HL-60 (cell line): Measurements from ENCODE around the gene DPP10.

Source experiments
- POLR2AphosphoS5 ChIP-seq: IDR thresholded peaks from 2 replicates; pipeline ENCODE4 v1.6.1; 2012; ENCODE audit warnings: low read depth
- TF ChIP-seq, protein P1 (sequence below): IDR thresholded peaks from one replicate; pipeline ENCODE4 v1.5.1; 2011; ENCODE audit warnings: low read length, control low read depth, inconsistent platforms; ENCODE audit not compliant: insufficient read depth
- TF ChIP-seq, protein P2 (sequence below): IDR thresholded peaks from 2 replicates; pipeline ENCODE4 v1.6.1; 2012; ENCODE audit warnings: low read depth; ENCODE audit not compliant: insufficient replicate concordance

DNA sequence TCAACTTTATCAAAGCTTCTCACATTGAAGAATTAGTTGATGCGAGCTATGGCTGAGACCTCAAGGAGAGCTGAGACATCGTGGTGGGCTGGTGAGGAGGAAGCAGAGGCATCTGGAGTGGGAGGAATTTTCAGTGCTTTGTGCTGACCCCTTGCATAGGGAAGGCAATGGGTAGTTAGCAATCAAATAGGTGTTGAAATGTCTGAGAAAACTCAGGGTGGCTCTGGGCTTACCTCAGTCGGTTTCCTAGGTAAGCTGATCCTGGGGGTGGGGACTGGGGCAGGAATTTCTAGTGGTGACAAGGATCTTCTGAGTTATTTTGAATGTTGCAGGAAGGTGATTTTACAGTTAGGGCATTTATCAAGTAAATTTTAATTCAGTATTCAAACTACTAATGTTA lies 20.7 kb upstream of the DPP10 start:
- TF ChIP-seq, protein P1, sequence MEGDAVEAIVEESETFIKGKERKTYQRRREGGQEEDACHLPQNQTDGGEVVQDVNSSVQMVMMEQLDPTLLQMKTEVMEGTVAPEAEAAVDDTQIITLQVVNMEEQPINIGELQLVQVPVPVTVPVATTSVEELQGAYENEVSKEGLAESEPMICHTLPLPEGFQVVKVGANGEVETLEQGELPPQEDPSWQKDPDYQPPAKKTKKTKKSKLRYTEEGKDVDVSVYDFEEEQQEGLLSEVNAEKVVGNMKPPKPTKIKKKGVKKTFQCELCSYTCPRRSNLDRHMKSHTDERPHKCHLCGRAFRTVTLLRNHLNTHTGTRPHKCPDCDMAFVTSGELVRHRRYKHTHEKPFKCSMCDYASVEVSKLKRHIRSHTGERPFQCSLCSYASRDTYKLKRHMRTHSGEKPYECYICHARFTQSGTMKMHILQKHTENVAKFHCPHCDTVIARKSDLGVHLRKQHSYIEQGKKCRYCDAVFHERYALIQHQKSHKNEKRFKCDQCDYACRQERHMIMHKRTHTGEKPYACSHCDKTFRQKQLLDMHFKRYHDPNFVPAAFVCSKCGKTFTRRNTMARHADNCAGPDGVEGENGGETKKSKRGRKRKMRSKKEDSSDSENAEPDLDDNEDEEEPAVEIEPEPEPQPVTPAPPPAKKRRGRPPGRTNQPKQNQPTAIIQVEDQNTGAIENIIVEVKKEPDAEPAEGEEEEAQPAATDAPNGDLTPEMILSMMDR = no peak
- TF ChIP-seq, protein P2, sequence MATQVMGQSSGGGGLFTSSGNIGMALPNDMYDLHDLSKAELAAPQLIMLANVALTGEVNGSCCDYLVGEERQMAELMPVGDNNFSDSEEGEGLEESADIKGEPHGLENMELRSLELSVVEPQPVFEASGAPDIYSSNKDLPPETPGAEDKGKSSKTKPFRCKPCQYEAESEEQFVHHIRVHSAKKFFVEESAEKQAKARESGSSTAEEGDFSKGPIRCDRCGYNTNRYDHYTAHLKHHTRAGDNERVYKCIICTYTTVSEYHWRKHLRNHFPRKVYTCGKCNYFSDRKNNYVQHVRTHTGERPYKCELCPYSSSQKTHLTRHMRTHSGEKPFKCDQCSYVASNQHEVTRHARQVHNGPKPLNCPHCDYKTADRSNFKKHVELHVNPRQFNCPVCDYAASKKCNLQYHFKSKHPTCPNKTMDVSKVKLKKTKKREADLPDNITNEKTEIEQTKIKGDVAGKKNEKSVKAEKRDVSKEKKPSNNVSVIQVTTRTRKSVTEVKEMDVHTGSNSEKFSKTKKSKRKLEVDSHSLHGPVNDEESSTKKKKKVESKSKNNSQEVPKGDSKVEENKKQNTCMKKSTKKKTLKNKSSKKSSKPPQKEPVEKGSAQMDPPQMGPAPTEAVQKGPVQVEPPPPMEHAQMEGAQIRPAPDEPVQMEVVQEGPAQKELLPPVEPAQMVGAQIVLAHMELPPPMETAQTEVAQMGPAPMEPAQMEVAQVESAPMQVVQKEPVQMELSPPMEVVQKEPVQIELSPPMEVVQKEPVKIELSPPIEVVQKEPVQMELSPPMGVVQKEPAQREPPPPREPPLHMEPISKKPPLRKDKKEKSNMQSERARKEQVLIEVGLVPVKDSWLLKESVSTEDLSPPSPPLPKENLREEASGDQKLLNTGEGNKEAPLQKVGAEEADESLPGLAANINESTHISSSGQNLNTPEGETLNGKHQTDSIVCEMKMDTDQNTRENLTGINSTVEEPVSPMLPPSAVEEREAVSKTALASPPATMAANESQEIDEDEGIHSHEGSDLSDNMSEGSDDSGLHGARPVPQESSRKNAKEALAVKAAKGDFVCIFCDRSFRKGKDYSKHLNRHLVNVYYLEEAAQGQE = no peak
- no peak for TF ChIP-seq POLR2AphosphoS5
